Fibroblast of lung (primary cell): Measurements from ENCODE around the gene WSCD1.

Experiments
- CTCF ChIP-seq, 2 donors: IDR thresholded peaks in 1 of 2; conservative IDR thresholded peaks in 1 of 2; 1 replicate in 1 of 2; 2 replicates in 1 of 2; pipeline ENCODE4 v1.5.1; 2011 to 2012; ENCODE audit warnings: low read length in 2 of 2, control low read depth in 1 of 2, inconsistent platforms in 1 of 2, low read depth in 1 of 2, mild to moderate bottlenecking in 1 of 2
- EZH2 ChIP-seq: IDR thresholded peaks from 2 replicates; pipeline ENCODE4 v1.5.1; 2012; ENCODE audit warnings: low read length, control low read depth, mild to moderate bottlenecking; ENCODE audit errors: missing control alignments

- TF ChIP-seq CTCF (conservative IDR thresholded peaks at IDR 0.05 in 1 of 2, IDR thresholded peaks at IDR 0.05 in 1 of 2; ENCODE audit: low read depth in 1 of 2, low read length in 2 of 2): no peak
- no peak for TF ChIP-seq EZH2
Observed at GRCh38 chr17:6072611-6073010, 2.4 kb downstream of the WSCD1 start.
